Stimulated activated CD4-positive, alpha-beta T cell treated with anti-CD3 and anti-CD28 coated beads, Interleukin-15, amount 100 ng/mL, for 1 hour (primary cell): Measurements from ENCODE around the gene SOX18.
"Not testable (repeated sequence)": the region's sequence is repeated elsewhere in the genome, so short reads cannot be mapped to it uniquely, and the experiment has no call there.

ENCODE experiments used
- DNase-seq, 2 donors: peaks; one replicate each; pipeline ENCODE4 v3.0.0-alpha.2; 2020; ENCODE audit warnings: low read depth in 1 of 2, low spot score in 1 of 2

Gene SOX18

GRCh38 chr20:64049060-64049877 is at the start of gene SOX18:
Gene SOX18 (minus strand): TSS chr20:64049639. CDS start chr20:64049516, 123 bp downstream.
- DNase-seq: no peak

DNA sequence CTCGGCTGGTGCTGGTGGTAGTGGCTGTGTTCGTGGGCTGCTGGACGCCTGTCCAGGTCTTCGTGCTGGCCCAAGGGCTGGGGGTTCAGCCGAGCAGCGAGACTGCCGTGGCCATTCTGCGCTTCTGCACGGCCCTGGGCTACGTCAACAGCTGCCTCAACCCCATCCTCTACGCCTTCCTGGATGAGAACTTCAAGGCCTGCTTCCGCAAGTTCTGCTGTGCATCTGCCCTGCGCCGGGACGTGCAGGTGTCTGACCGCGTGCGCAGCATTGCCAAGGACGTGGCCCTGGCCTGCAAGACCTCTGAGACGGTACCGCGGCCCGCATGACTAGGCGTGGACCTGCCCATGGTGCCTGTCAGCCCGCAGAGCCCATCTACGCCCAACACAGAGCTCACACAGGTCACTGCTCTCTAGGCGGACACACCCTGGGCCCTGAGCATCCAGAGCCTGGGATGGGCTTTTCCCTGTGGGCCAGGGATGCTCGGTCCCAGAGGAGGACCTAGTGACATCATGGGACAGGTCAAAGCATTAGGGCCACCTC is 49.1 kb upstream of the SOX18 start:
- DNase-seq: no peak

DNA sequence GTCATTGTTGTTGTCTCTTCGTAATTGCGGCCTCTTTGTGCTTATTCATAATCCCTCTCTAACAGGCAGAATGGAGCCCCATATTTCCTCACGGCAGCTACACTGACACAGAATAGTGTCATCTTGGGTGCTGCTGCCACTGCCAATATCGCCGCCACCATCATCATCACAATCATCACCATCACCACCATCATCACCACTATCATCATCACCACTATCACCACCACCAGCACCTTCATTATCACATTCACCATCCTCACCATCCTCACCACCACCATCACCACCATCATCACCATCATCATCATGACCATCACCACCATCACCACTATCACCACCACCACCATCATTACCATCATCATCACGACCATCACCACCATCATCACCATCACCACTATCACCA is 47.1 kb upstream of the SOX18 start:
- DNase-seq: no peak

- no peak for DNase-seq
Observed at GRCh38 chr20:64095927-64096326, 46.5 kb upstream of the SOX18 start.

DNA sequence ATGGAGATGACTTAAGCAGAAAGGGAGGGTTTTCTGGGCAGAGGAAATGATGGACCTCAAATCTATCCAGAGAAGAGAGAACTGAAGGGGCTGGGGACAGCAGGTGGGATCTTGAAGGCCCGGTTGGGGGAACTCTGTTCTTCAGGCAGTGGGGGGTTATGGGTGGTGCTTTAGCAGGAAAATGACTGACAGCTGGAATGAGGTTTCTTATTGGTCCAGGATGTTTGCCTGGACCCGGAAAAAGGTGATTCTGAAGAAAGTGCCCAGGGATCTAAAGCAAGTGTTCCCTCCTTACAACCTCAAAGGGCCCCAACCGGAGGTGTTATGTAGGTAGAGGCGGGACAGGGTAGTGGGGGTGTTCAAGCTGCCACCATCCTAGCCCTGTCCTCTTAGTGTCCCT is 46.0 kb upstream of the SOX18 start:
- DNase-seq: no peak

- no peak for DNase-seq
Observed at GRCh38 chr20:64093013-64093503, 43.6 kb upstream of the SOX18 start.

GRCh38 chr20:64092258-64093012 is 43.0 kb upstream of the SOX18 start:
- DNase-seq: no peak

- DNase-seq: no peak
Observed at GRCh38 chr20:64091770-64092169, 42.3 kb upstream of the SOX18 start.

- no peak for DNase-seq
Observed at GRCh38 chr20:64091340-64091739, 41.9 kb upstream of the SOX18 start.

DNA sequence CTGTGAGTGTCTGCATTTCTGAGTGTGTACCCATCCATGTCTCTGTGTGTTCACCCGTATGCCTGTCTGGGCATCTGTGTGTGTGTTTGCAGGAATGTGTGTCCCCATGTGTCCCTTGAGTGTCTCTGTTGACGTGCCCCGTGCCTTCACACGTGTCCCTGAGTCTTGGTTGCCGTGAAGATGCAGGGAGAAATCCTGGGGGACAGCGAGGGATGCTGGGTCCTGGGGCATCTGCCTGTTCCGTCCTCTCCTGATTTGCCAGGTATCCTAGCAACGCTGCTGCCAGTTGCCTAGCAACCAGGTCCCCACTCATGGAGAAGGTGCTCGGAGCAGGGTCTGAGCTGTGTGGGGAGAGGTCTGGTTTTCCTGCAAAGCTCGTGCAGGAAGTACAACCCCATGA is 40.7 kb upstream of the SOX18 start:
- DNase-seq: no peak

- DNase-seq: not testable (repeated sequence)
Observed at GRCh38 chr20:64088586-64088985, 39.1 kb upstream of the SOX18 start.

GRCh38 chr20:64087226-64087825 is 37.9 kb upstream of the SOX18 start:
- not testable (repeated sequence) for DNase-seq

GRCh38 chr20:64086801-64087200 is 37.4 kb upstream of the SOX18 start:
- DNase-seq: no peak

GRCh38 chr20:64084685-64085152 is 35.3 kb upstream of the SOX18 start:
- no peak for DNase-seq

- no peak for DNase-seq
Observed at GRCh38 chr20:64083804-64084684, 34.6 kb upstream of the SOX18 start, which contains the start of gene LKAAEAR1. Gene LKAAEAR1 (minus strand): TSS chr20:64084398. CDS start chr20:64084219, 179 bp downstream.

DNA sequence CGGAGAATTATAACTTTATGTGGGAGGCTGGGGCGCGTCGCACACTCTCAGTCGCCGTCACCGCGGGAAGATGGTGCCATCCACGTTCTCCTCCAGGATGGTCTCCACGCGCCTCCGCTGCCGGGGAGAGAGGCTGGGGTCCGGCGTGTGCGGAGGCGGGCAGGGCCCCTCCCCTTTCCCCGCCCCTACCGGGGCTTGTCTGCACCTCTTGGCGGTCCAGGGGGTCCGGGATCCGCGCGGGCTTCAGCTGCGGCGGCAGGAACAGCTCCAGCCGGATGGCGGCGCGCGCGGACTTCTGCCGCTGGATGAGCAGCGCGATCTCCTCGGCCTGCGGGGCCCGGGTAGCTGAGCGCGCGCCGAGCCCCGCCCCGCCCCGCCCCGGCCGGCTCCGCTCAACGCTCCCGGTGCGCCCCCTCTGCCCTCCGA is 34.0 kb upstream of the SOX18 start:
- DNase-seq: peak; percentile 30 to 60

DNA sequence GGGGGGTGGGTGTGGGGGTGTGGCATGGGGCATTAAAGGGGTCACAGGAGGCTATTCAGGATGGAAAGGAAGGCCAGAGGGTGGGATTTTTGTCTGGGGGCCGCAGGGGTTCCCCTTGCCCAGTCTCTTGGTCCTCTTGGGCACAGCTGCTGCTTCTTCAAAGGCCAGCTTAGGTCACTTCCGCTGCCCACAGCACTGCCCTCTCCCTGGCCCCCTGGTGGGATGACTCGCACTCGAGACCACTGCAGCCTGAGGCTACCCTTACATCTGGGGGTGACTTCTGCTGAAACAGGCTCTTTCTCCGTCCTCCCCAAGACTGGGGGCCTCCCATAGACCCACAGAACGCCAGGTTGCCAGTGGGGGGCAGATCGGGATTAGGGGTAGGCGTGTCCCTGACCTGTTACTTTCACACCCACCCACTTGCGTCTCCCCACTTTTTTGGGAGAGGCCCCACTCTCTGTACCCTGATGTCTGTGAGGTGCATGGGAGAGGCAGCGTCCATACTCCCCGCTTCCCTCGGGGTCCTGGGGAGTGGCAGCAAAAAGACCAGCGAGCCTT is 33.5 kb upstream of the SOX18 start:
- DNase-seq: no peak

DNA sequence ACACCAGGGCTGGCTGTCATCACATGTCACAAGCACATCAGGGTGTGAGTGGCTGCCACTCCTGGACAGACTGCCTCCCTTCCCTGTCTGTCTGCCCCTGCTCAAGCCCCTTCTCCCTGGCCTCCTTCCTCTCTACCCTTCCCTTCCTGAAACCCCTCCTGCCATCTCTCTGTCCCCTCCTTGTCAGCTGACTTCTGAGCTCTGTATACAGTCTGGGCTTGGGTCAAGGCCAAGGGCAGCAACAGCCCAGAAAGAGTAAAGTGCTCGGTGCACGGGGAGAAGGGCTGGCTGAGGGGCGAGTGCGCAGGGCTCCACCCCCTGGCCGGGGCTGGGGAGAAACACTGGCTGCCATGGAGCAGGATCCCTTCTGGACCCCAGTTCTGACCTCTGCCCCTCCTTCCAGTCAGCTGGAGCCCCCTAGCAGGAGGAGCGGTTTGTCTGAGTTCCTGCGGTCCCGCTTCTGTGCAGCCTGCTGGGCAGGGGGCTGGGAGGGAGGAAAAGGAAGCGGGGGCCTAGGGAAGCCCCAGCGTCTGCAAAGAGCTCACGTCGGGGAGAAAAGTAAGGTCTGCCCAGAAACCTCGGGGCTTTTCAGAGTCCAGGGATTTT is 32.8 kb upstream of the SOX18 start:
- DNase-seq: no peak

DNA sequence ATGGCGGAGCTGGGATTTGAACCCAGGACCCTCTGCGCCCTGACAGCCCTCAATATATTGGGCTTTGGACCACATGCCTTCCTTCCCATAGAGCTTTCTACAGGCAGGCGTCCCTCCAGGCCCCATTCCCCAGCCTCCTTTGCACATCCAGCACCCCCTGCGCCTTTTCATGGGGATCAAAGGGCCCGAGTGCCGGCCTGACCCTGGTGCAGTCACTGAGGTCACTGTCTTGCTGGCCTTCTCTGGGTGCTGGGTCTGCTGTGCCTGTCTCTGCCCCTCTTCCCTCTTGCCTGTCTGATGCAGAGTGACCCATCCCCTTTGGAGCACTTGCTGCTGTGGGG is 32.2 kb upstream of the SOX18 start:
- no peak for DNase-seq
